HepG2 (cell line): ENCODE data around the gene ATAD3A. TPM values are rescaled to one million over a fixed set of nuclear protein-coding genes. Genes with fewer than 3 reads are reported as not detected.

Experiments
- BRD4 ChIP-seq: sonication (generic); formaldehyde crosslinking; IDR thresholded peaks from 2 replicates; pipeline ENCODE4 v1.4.0; 2020; ENCODE audit warnings: missing genetic modification reagents
- CEBPB ChIP-seq: IDR thresholded peaks from 2 replicates; pipeline ENCODE4 v1.6.1; 2011; ENCODE audit warnings: low read depth, low read length, improper control_type of control experiment, borderline replicate concordance
- CREBL2 ChIP-seq: sonication (generic); formaldehyde crosslinking; IDR thresholded peaks from 2 replicates; pipeline ENCODE4 v1.8.1; 2023; ENCODE audit warnings: missing genetic modification reagents, mild to moderate bottlenecking, borderline replicate concordance
- DBP ChIP-seq: sonication (generic); formaldehyde crosslinking; IDR thresholded peaks from 2 replicates; pipeline ENCODE4 v1.4.0; 2020; ENCODE audit warnings: missing genetic modification reagents; ENCODE audit errors: not compliant biosample characterization
- HDAC2 ChIP-seq: sonication (generic); formaldehyde crosslinking; IDR thresholded peaks from 2 replicates; pipeline ENCODE4 v1.4.0; 2020; ENCODE audit warnings: missing genetic modification reagents
- HMG20B ChIP-seq: conservative IDR thresholded peaks from 2 replicates; pipeline ENCODE4 v1.6.1; 2016; ENCODE audit warnings: missing genetic modification reagents, missing compliant biosample characterization
- HNRNPLL ChIP-seq: fragments of 200-400 bp; formaldehyde crosslinking; IDR thresholded peaks from 2 replicates; pipeline ENCODE4 v1.6.1; 2017; ENCODE audit warnings: mild to moderate bottlenecking, low read depth, low read length; ENCODE audit not compliant: poor library complexity, severe bottlenecking
- KMT2A ChIP-seq: sonication (generic); formaldehyde crosslinking; IDR thresholded peaks from 2 replicates; pipeline ENCODE4 v1.4.0; 2020; ENCODE audit warnings: missing genetic modification reagents
- MAFK ChIP-seq, 2 experiments: IDR thresholded peaks in 1 of 2; conservative IDR thresholded peaks in 1 of 2; 2 replicates each; pipeline ENCODE4 v1.6.1; 2011; ENCODE audit warnings: improper control_type of control experiment in 2 of 2, low read length in 2 of 2
- MEIS1 ChIP-seq: sonication (generic); formaldehyde crosslinking; IDR thresholded peaks from 2 replicates; pipeline ENCODE4 v1.9.0; 2021; ENCODE audit warnings: mild to moderate bottlenecking, missing genetic modification reagents, moderate library complexity, borderline replicate concordance
- MIER2 ChIP-seq: IDR thresholded peaks from 2 replicates; pipeline ENCODE4 v1.6.1; 2016; ENCODE audit warnings: missing biosample characterization, missing genetic modification reagents
- NCOA2 ChIP-seq: sonication (generic); formaldehyde crosslinking; IDR thresholded peaks from 2 replicates; pipeline ENCODE4 v1.8.0; 2022; ENCODE audit warnings: inconsistent platforms
- POGZ ChIP-seq: sonication (generic); formaldehyde crosslinking; IDR thresholded peaks from 2 replicates; pipeline ENCODE4 v1.4.0; 2020; ENCODE audit warnings: mild to moderate bottlenecking, missing genetic modification reagents
- RBAK ChIP-seq: sonication (generic); formaldehyde crosslinking; IDR thresholded peaks from 2 replicates; pipeline ENCODE4 v1.5.1; 2020; ENCODE audit warnings: mild to moderate bottlenecking, missing genetic modification reagents
- SMAD9 ChIP-seq: sonication (generic); formaldehyde crosslinking; IDR thresholded peaks from 2 replicates; pipeline ENCODE4 v1.5.1; 2020; ENCODE audit warnings: mild to moderate bottlenecking, missing genetic modification reagents
- SRSF9 ChIP-seq: fragments of 200-400 bp; formaldehyde crosslinking; IDR thresholded peaks from 2 replicates; pipeline ENCODE4 v1.6.1; 2018; ENCODE audit warnings: borderline replicate concordance, mild to moderate bottlenecking, low read depth, low read length; ENCODE audit not compliant: insufficient read depth, poor library complexity, severe bottlenecking
- TSC22D2 ChIP-seq: sonication (generic); formaldehyde crosslinking; IDR thresholded peaks from 2 replicates; pipeline ENCODE4 v1.5.1; 2020; ENCODE audit warnings: missing genetic modification reagents, mild to moderate bottlenecking, borderline replicate concordance
- UBTF ChIP-seq: sonication (generic); formaldehyde crosslinking; IDR thresholded peaks from 2 replicates; pipeline ENCODE4 v1.4.0; 2020; ENCODE audit warnings: mild to moderate bottlenecking, missing genetic modification reagents
- ZBTB20 ChIP-seq: sonication (generic); formaldehyde crosslinking; IDR thresholded peaks from 2 replicates; pipeline ENCODE4 v1.8.1; 2023; ENCODE audit warnings: missing genetic modification reagents, low read depth, mild to moderate bottlenecking, borderline replicate concordance
- ZEB1 ChIP-seq: IDR thresholded peaks from 2 replicates; pipeline ENCODE4 v1.6.1; 2012; ENCODE audit warnings: mild to moderate bottlenecking, low read depth, inconsistent platforms; ENCODE audit not compliant: insufficient replicate concordance
- ZFX ChIP-seq: sonication (generic); formaldehyde crosslinking; IDR thresholded peaks from 2 replicates; pipeline ENCODE4 v1.4.0; 2020; ENCODE audit warnings: mild to moderate bottlenecking, low read depth, missing genetic modification reagents, moderate library complexity
- ZNF280B ChIP-seq: sonication (generic); formaldehyde crosslinking; IDR thresholded peaks from 2 replicates; pipeline ENCODE4 v1.5.0; 2020; ENCODE audit warnings: missing genetic modification reagents, mild to moderate bottlenecking, borderline replicate concordance
- ZNF737 ChIP-seq: sonication (generic); formaldehyde crosslinking; IDR thresholded peaks from 2 replicates; pipeline ENCODE4 v1.5.0; 2020; ENCODE audit warnings: missing genetic modification reagents, mild to moderate bottlenecking, borderline replicate concordance
- polyA plus RNA-seq, 8 experiments: library from polyadenylated mRNA; depleted of rRNA in 3 of 8; stranded (reverse) in 7 of 8; unstranded in 1 of 8; fragments of >200 nt; fragmentation: Illumina TruSeq in 4 of 8; extraction: Trizol in 4 of 8; gene quantifications; 2 replicates each; pipeline versions ENCODE4 v1.2.1 to v1.2.3, GENCODE V29; 2011 to 2016; ENCODE audit warnings: low read depth in 4 of 8, missing spikeins in 1 of 8, mixed read lengths in 1 of 8; ENCODE audit not compliant: insufficient read depth in 1 of 8
- total RNA-seq, 5 experiments: library from RNA; depleted of rRNA; stranded (reverse); fragments of >200 nt; fragmentation: Illumina TruSeq; extraction: Trizol; gene quantifications; 2 replicates each; pipeline ENCODE4 v1.2.3, GENCODE V29; 2016; ENCODE audit warnings: low read depth in 1 of 5
- TF ChIP-seq, protein P1 (sequence below): IDR thresholded peaks from 2 replicates; pipeline ENCODE4 v1.6.1; 2018; ENCODE audit warnings: missing genetic modification reagents, mild to moderate bottlenecking, missing compliant biosample characterization

Gene ATAD3A
- total and polyA plus RNA-seq, 2 of the 13 experiments (the other 11 are each of a cell fraction or from before 2014, with no cell fraction given), result 10.6 to 49.0 TPM

GRCh38 chr1:1462318-1462966 is 49.5 kb upstream of the ATAD3A start (continued):
- TF ChIP-seq MIER2 (0 out of 2 replicates have a peak, but pooled peaks have one; percentile 12), CEBPB (peak; percentile 13; the same call in 1 of the 2 replicates), RBAK (no peak), ZBTB20 (no peak), ZNF737 (CRISPR knock-in tag) (no peak), DBP (no peak), MAFK (conservative IDR thresholded peaks at IDR 0.05 in 1 of 2, IDR thresholded peaks at IDR 0.05 in 1 of 2; ENCODE audit: low read length in 2 of 2) (no peak), HMG20B (CRISPR knock-in tag) (no peak), NCOA2 (CRISPR knock-in tag) (no peak), SMAD9 (CRISPR knock-in tag) (no peak), MEIS1 (0 out of 2 replicates have a peak, but pooled peaks have one; percentile 12), KMT2A (CRISPR knock-in tag) (no peak), CREBL2 (CRISPR knock-in tag) (no peak), ZNF280B (CRISPR knock-in tag) (no peak), HDAC2 (CRISPR knock-in tag) (peak; percentile 53; the same call in 1 of the 2 replicates), UBTF (CRISPR knock-in tag) (peak; percentile 48; the same call in 1 of the 2 replicates), BRD4 (no peak), POGZ (CRISPR knock-in tag) (no peak), ZFX (peak; percentile 73), TSC22D2 (CRISPR knock-in tag) (no peak), SRSF9 (no peak), HNRNPLL (peak; percentile 53), ZEB1 (peak; percentile 79)
- TF ChIP-seq, protein P1, sequence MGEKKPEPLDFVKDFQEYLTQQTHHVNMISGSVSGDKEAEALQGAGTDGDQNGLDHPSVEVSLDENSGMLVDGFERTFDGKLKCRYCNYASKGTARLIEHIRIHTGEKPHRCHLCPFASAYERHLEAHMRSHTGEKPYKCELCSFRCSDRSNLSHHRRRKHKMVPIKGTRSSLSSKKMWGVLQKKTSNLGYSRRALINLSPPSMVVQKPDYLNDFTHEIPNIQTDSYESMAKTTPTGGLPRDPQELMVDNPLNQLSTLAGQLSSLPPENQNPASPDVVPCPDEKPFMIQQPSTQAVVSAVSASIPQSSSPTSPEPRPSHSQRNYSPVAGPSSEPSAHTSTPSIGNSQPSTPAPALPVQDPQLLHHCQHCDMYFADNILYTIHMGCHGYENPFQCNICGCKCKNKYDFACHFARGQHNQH (CRISPR knock-in tag), result peak; percentile 71; the same call in 1 of the 2 replicates
